Adipose tissue (tissue), 3 donors: Measurements from ENCODE around the gene PI16. TPM values are rescaled to one million over a fixed set of nuclear protein-coding genes. Genes with fewer than 3 reads are reported as not detected.

ENCODE experiments used
- H3K27ac ChIP-seq: one replicate; pipeline ENCODE4 v1.5.1; 2013; ENCODE audit warnings: low read depth, low read length
- WGBS, 3 donors: extraction: QIAGEN DNeasy Blood & Tissue Kit; methylation state at CpG; one replicate each; pipeline ENCODE4 v1.1.7; 2013; 5-methylcytosine and 5-hydroxymethylcytosine counted together
- polyA plus RNA-seq, 3 donors: library from polyadenylated mRNA; stranded (reverse); fragments of 200-250 nt; gene quantifications; one replicate each; pipeline ENCODE4 v1.2.3, GENCODE V29; 2013
- donor health status: healthy with polysubstance abuse.
- donor health status: Bipolar disorder and iron deficiency.
- donor health status: healthy.

Gene PI16
- polyA plus RNA-seq, 3 donors: 0.56 to 34.3 (median 3.1) TPM

DNA sequence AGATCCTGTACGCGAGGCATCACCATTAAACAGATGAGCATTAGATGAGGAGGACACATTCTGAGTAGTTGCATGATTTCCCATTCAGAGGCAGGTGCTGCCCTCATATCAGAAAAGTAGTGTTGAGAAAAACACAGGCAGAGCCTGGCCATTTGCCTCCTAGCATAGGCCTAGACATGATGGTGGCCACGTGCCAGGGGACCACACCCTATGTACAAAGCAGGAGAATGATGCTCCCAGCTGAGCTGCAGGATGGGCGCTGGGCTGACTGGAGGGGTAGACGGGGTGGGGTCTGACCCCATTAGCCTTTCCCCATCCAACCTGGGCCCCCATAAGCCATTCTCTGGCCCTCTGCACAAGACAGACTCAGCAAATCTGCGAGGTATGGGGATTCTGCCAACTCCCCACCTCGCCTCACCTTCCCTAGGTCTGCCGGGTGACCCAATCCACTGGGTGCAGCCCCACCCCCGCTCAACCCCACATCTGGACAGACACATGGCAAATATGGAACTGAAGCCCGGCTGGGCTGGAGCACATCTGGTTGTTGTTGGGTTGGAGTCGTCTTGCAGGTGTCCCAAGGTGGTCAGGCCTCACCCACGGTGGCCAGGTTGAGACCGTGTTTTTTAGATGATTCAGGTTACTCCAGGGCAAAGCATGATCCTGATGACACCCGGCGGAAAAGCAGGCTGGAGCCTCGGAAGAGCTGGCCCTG lies 13.9 kb downstream of the PI16 start:
- no peak overlapping the region for H3K27ac ChIP-seq
- whole genome bisulfite sequencing, 3 donors: 83 to 85% (median 84%) methylated on average over 16 of the region's 16 CpGs

DNA sequence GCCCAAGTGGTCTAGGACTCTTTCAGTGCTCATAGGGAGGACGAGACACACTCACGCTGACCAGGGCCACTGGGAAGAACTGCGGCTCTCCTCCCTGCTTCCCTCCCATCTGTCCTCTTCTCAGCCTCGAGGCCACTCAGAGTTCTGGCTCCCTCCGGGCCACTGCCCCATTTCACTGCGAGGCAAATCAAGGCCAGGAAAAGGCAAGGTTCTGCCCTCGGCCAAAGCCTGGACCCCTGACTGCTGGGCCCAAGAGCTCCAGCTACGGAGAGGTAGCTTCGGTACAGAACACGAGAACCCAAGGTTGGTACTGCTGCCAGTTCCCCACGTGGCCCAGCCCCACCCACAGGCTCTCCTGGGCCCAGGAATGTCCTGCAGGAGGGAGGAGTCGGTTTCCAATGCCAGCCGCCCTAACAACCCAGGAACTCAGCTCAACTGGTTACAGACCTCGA lies 14.7 kb downstream of the PI16 start:
- H3K27ac ChIP-seq: no peak overlapping the region
- WGBS, 3 donors: 68 to 85% (median 80%) methylated on average over 14 of the region's 14 CpGs

DNA sequence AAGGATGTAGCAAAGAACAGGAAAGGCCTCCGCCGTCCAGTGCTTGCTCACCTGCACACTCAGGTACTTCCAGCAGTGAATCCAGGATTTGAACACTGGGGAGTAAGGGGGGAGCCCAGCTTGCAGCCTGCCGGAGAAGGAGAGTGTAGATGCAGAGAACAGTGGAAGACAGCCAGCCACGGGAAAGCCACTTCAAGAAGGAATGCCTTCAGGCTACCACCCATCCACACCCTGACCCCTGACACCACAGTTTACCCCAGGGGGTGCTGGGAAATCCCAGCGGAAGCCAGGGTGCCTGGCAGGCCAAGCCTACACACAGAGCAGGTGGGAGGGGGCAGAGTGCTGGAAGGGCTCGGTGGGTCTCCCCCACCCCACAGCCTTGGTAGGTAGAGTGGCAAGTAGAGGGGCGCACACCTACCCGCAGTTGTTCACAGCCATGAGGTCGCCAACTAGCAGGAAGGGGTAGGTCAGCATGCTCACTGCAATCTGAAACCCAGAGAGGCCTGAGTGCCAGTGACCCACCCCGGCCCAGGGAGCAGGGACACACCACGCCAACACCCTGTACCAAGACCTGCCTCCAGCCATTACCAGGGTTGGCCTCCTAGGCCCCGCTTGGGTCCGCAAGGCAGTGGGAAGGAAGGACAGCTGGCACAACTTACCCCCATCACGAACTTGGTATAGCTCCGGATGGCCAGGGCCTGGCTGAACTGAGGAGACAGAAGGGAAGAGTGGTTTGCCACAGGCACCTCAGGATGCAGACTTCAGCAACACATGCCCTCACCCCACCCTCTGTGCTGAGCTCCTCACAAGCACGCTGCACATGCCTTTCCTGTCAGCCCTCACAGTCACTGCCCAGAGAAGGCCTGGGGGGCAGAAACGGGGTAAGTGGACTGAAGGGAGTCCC lies 15.7 kb downstream of the PI16 start:
- WGBS, 3 donors: 87 to 91% (median 91%) methylated on average over 17 of the region's 17 CpGs
- no peak overlapping the region for H3K27ac ChIP-seq

DNA sequence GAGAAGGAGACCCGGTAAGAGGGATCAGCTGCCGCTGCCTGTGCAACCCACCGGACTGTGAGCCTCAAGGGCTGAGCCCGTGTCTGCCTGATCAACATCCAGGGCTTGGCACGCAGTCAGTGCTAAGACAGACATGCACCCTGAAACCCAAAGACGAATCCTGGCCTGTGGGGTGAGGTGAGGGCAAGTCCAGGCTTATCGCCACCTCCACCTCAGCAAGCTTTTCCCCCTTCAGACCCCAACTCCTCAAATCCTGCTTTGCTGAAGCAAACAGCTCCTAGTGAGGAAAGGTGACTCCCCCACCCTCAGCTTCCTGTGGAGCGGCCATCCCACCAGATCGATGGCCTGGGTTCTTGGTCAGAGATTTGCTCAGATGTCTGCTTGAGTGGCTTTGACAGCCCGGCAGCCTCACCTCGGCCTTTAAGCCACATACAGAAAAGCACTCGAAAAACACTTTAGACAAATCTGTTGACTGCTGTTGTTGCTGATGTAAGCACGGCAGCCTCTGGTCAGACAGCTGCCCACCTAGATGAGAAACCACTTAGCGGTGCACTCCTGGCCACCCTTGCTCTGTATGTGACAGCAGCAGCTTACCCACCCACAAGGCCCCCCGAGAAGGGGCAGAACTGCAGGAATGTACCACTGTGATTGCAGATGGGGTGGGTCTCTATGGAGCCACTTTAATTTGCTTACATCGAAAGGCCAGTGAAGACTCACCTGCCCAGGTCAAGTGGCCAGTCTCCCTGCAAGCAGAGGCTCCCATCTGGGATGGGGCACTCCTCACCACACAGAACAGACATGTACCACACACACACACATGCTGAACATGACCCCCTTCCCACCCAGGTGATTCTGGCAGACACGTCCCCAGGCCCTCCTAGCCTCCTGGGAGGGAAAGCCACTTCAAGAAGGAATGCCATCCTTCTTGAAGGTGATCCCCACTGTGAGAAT lies 16.6 kb downstream of the PI16 start:
- 88 to 91% (median 90%) methylated on average over 17 of the region's 17 CpGs for WGBS, 3 donors
- no peak overlapping the region for H3K27ac ChIP-seq

DNA sequence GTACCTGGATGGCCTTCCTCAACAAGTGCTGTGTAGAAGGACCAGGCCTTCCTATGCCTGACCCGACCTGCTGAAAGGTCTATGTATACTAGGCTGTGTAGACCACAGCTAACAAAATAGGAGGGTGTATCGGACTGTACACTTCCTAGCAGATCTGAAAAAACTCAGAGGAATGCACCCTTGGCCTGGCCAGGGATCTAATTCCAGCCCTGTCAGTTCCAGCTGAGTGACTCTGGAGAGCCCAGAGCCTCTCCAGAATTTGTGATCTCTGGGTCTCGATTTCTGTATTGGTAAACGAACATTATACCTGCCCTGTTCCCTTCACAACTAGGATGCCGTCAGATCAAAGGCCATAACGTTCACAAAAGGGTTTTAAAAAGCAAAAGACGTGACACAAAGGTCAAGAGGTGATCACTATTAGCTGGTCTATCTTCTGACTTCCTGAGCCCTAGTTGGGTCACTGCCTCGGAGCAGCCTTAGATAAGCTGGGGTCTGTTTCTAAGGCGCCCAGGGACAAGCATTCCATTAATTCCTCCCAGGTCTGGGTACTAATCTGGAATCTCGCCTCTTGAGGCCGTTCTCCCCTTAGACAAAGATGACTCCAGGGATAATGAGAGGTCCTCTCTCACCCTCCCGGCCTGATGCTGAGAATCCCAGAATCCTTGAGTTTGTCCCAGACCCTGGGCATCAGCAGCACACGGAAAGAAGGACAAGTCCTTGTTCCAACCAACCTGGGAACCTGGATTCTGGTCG lies 17.6 kb downstream of the PI16 start:
- WGBS, 3 donors: 74 to 88% (median 84%) methylated on average over 14 of the region's 14 CpGs
- H3K27ac ChIP-seq: no peak overlapping the region

DNA sequence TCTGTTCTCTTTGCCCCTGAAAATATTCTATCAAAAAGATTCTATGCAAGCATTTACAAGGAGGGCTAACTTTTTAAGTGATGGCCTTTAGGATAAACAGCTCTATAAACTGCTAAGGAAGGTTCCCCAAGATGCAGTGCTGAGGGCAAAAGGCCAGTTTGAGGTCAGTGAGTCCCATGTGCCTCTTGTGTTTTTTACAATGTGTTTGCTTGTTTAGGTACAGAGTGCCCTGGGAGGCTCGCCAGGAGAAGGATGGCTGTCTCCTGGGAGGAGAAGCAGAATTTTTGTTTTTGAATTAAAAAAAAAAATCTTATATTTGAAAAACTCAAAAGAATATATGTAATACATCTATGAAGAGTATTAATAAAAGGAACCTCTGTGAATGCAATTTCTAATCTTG lies 18.7 kb downstream of the PI16 start:
- 88 to 93% (median 89%) methylated on average over 1 of the region's 1 CpG for WGBS, 3 donors
- no peak overlapping the region for H3K27ac ChIP-seq

DNA sequence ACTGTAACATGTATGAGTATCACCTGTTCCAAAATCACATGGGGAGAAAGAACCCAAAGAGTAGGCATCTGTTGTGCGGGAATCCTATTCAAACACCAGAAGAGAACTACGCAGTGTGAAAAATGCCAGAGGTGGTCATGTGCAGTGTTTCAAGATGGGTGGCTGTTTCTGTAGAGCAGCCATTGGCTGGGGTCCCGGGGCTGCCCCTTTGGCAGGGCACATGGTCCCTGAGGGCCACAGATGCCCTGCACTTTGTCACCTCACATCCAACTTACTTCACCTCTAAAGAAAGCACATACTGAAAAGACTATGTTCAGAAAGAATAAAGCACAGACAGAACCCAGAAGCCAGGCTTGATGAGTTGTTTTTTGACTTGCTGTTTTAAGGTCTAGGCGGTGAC lies 19.1 kb downstream of the PI16 start:
- WGBS, 3 donors: 82 to 94% (median 94%) methylated on average over 4 of the region's 4 CpGs
- H3K27ac ChIP-seq: no peak overlapping the region

DNA sequence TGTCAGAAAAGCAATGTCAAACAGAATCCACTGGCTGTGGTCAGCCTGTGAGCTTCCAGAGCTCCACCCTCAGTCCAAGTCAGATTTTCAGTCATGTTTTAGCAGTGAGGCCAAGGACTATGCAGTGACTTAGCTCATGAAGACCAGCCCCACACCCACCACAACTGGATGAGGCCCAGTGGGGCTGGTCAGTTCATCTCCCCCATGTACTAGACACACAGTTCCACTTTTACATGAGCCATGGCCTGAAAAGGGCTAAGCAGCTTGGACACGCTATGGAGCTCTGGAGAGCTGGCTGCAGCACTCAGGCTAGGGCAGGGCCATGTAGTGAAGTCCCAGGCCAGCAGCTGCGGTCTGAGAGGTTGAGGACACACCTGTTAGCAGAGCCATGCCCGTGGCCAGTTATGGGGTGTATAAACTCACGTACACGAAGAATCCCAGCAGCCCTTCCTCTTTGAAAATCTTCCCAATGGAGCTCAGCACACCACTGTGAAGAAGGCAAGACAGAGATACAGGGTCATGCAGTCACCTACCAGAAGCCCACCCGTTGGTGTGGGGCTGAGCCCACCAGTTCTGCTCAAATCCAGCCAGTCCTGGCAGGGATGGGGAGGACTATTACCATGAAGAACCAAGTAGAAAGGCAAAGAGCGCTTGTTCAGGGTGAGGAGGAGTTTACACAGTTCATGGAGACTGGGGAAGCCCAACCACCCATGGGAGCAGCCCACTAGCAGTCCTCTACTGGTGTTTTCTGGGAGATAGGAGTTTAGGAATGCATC lies 20.9 kb downstream of the PI16 start:
- no peak overlapping the region for H3K27ac ChIP-seq
- 76 to 87% (median 82%) methylated on average over 7 of the region's 7 CpGs for WGBS, 3 donors

DNA sequence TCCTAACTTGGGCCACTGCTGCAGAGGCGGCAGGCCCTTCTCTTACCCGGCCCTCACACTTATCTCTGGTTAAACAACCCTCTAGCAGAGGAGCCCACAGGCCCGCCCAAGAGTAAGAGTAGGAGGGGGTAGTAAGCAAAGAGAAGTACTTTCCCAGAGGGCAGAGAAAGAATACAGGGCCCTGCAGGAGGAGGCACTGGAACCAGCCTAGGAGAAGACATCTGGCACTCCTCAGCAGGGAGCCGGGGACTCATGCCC lies 21.4 kb downstream of the PI16 start:
- 82 to 89% (median 83%) methylated on average over 4 of the region's 4 CpGs for WGBS, 3 donors
- H3K27ac ChIP-seq: no peak overlapping the region

DNA sequence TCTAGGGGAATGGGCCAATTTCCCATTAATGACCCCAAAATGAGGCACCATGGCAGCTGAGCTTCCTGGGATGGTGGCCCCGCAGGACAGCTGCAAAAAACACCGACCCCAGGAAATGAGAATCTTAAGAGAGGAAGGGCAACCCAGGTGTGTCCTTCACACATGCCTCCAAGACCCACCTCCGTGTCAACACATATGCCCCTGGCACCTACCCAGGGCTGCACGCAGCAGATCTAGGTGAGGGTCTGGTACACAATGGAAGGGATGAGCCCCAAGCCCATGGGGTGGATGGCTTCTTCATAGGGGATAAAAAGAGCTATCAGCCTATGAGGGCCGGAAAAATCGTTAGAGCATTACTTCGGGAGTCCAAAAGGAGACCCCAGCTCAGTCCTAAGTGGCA lies 22.0 kb downstream of the PI16 start:
- H3K27ac ChIP-seq: no peak overlapping the region
- WGBS, 3 donors: 88 to 93% (median 89%) methylated on average over 7 of the region's 7 CpGs

DNA sequence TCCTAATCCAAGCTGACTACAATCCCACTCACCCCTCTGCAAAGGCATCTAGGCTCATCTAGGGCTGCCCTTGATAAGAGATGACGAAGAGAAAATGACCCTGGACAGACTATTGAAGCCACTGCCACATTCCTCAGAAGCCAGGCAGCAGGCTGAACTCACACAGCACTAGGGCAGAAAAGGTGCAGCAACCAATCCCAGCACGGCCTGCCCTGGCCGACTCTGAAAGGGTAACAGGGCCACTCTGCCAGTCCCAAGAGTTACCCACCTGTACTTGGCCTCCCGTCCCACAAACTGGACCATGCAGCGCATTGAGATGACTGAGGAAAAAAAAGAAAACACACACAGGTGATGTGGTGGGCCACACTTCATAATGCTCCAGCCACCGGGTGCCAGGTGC lies 22.4 kb downstream of the PI16 start:
- 90 to 98% (median 92%) methylated on average over 6 of the region's 6 CpGs for WGBS, 3 donors
- H3K27ac ChIP-seq: no peak overlapping the region

DNA sequence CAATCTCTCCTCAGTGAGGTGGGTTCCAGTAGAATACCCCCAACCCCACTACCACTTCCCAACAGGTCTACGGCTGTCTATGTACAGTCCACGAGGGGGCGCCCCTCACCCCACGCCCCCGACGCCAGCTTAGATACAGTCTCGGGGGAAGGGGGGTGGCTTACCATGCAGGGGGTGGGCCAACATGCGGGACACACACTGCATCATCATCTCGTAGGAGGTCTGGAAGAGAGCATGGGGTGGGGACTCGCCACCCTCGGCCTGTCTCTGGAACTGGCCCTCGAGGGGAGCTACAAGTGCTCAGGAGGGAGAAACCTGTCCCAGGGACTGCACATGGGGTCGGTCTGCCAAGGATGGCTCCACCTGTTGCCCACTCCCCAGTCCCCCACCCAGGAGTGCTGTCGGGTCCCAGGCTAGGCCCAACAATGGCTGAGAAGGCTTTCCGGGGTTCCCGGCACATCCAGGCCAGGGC lies 23.0 kb downstream of the PI16 start:
- H3K27ac ChIP-seq: no peak overlapping the region
- WGBS, 3 donors: 73 to 84% (median 80%) methylated on average over 16 of the region's 16 CpGs

DNA sequence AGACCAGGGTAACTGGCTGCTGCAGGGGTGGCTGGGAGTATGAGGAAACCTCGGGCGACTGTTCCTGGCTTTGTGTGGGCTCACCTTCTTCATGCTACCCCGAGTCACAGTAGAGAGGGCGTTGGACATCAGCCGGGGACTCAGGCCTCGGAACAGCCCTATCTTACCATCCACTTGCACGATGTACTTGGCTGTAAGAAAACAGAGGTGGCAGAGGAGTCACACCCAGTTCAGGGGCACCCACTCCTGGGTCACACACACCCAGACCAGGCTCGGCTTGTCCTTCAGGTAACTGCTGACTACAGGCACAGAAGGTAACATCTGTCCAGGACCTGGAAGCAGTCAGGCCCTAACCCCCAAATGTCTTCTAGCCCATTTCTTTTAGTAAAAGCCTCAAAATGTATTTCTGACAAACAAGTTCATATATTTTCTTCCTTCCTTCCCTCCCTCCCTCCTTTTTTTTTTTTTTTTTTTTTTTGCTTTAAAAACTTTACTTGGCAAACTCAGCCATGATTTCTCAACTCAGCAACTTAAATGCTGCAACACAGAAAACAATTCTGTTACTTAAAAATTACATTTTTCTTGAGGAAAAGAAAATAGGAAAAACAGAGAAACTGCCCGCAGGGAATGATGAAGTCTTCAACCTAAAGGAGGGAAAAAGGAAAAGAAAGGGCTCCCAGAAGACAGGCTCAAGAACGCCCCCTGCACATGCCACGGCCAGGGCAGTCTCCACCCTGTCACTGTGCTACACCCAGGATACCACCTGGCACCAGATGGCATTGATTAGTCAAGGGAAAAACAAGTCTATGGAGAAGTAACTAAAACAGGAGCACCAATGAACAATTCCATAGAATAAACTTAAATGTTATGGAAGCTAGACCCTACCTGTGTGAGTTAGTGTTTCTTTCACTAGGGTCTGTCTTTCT lies 24.1 kb downstream of the PI16 start:
- WGBS, 3 donors: 75 to 85% (median 78%) methylated on average over 11 of the region's 11 CpGs
- H3K27ac ChIP-seq: no peak overlapping the region

DNA sequence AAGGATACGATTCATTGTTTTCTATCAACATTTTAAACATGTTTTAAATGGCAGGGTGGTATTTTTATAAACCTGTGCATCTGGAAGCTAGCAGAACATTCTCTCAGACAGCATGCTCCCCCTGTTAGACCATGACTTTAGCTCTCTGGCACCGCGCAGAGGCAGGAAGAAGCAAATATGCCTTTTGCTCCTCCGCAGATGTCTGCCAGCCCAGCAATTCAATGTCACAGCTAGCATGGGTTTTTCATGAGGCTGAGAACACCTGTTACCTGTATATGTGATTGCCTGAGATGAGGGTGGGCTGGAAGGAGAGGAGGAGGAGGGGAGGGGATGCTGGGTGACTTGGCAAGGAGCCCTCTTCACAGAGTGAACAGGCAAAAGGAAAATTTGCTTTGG lies 24.8 kb downstream of the PI16 start:
- no peak overlapping the region for H3K27ac ChIP-seq
- WGBS, 3 donors: 14 to 45% (median 43%) methylated on average over 4 of the region's 4 CpGs

DNA sequence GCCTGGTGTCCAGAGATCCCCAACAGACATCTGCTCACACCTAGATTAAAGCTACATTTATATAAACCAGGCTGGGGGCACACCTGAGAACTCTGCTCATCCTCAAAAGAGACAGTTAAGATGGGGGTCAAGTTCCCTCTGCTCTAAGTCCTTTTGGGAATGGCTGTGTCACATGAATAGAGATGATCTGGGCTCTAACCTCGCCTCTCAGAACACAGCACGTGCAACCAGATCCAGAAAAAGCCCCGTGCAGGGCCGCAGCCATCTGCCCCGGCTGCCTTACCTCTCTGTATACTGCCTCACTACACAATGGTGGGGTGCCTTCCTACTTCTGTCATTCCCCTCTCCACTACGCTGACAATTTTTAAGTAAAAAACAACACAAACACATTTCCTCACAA lies 25.6 kb downstream of the PI16 start:
- 63 to 75% (median 66%) methylated on average over 6 of the region's 6 CpGs for WGBS, 3 donors
- H3K27ac ChIP-seq: no peak overlapping the region

DNA sequence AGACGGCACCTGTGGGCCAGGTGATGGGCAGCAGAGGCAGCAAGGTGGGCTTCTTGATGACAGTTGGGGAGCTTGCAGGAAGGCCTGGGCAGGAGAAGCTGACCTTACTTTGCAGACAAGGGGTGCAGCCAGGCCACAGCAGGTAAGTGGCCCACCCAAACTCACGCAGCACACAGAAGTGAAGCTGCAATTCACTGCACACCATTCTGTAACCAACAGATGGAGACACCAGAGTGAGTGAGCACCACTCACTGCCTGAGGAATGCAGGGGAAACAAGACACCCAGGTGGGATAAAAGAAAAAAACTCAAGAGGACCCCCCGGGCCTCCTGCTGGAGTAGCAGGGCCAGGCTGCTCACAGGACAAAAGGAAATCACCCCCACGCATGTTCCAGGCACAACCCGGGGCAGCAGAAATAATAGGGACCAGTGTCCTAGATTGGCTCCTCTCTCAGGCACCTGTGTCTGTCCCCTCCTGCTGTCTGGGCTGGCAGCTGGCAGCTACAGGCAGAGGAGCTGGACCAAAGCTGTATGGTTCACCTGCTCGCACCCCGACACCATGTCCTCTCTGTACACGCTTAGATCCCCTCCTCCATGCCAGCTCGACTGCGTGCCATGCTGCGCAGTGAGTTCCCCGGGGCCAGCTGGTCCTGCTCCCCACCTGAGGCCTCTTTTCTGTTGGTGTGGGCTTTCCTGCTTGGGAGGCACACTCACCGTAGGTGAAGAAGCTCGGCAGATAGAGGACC lies 26.5 kb downstream of the PI16 start:
- H3K27ac ChIP-seq: no peak overlapping the region
- WGBS, 3 donors: 70 to 78% (median 77%) methylated on average over 14 of the region's 14 CpGs
